Measurements from ENCODE around the gene SLC47A1. TPM values are rescaled to one million over a fixed set of nuclear protein-coding genes. Genes with fewer than 3 reads are reported as not detected.

The SLC47A1 gene
- total and polyA plus RNA-seq, 9 donors: 2.1 to 89.9 (median 10.6) TPM

DNA sequence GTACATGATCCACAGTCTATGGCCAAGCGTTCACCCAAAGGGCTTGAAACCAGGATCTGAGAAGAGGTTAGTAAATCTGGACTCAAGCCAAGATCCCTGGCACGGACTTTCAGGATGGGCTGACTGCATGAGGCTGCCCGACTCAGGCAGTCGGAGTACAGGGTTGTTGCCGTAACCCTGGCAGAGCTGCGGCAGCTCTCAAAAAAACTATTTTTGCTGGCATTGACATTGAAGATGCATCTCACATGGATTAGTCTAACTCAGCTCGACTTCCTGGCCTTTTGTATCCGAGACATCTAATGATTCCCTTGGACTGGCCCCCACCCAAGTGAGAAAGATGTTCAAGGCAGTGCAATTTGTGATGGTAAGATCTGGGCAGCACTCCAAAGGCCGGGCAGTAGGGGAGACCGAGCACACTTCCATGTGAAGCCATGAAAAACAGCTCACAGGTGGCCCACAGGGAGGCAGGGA lies 6.2 kb downstream of the SLC47A1 start:
- TF ChIP-seq, protein P1, sequence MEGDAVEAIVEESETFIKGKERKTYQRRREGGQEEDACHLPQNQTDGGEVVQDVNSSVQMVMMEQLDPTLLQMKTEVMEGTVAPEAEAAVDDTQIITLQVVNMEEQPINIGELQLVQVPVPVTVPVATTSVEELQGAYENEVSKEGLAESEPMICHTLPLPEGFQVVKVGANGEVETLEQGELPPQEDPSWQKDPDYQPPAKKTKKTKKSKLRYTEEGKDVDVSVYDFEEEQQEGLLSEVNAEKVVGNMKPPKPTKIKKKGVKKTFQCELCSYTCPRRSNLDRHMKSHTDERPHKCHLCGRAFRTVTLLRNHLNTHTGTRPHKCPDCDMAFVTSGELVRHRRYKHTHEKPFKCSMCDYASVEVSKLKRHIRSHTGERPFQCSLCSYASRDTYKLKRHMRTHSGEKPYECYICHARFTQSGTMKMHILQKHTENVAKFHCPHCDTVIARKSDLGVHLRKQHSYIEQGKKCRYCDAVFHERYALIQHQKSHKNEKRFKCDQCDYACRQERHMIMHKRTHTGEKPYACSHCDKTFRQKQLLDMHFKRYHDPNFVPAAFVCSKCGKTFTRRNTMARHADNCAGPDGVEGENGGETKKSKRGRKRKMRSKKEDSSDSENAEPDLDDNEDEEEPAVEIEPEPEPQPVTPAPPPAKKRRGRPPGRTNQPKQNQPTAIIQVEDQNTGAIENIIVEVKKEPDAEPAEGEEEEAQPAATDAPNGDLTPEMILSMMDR (IDR thresholded peaks at IDR 0.05): no peak
- no peak for TF ChIP-seq POLR2A (IDR thresholded peaks at IDR 0.05)
- no peak for TF ChIP-seq EP300 (IDR thresholded peaks at IDR 0.05)
- Histone ChIP-seq H3K4me1 (ENCODE audit: insufficient read depth) (no peaks in the 10 kb centered on the region), H3K27me3 (no peaks in the 10 kb centered on the region), H3K4me3 (no peak overlapping the region), H3K9me3 (no peaks in the 10 kb centered on the region), H3K36me3 (no peaks in the 10 kb centered on the region), H3K27ac (no peak overlapping the region)
- WGBS, 3 donors: 76 to 83% (median 78%) methylated on average over 10 of the region's 10 CpGs
- intact Hi-C loops (cut with DNase I): loop anchor here in 1 of 4 donors (10.0 kb wide), 1 partner anchor 115 kb away; no protein-coding TSS in a partner anchor
- DNase-seq: no peak

DNA sequence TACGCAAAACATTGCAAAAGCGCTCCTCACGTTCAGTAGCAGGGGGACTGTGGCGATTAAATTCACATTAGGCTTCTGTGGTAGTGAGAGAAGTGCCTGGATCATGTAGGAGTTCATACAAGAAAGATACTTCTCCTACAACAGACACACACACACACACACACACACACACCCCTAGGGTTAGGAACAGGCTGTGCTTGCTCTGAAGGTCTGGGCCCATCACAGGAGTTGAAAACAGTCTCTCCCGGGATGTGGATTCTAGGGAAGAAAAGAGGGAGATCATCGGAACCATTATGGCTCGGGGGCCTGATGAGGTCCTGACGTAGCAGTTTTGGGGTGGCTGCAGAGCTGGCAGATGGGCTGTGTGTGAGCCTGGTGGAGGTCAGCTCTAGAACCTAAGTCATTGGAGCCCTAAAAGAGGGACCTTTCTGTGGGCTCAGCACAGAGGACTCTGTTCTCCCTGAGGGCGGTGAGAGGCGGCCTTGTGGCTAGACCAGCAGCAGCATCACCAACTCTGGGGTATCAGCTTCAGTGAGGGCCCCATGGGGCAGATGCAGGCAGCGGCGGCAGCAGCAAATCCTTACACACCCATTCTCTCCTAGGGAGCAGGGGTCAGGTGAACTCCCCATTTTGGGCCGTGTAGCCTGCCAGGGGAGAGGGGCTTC lies 7.2 kb downstream of the SLC47A1 start:
- Histone ChIP-seq H3K4me3 (no peak overlapping the region), H3K9me3 (no peaks in the 10 kb centered on the region), H3K27ac (no peak overlapping the region), H3K27me3 (no peaks in the 10 kb centered on the region), H3K36me3 (no peaks in the 10 kb centered on the region), H3K4me1 (ENCODE audit: insufficient read depth) (no peaks in the 10 kb centered on the region)
- 88 to 92% (median 92%) methylated on average over 13 of the region's 13 CpGs for WGBS, 3 donors
- DNase-seq: no peak
- intact Hi-C loops (cut with DNase I): no loop called here
- TF ChIP-seq EP300 (IDR thresholded peaks at IDR 0.05) (no peak), POLR2A (IDR thresholded peaks at IDR 0.05) (no peak)
- TF ChIP-seq, protein P1 (IDR thresholded peaks at IDR 0.05): no peak

DNA sequence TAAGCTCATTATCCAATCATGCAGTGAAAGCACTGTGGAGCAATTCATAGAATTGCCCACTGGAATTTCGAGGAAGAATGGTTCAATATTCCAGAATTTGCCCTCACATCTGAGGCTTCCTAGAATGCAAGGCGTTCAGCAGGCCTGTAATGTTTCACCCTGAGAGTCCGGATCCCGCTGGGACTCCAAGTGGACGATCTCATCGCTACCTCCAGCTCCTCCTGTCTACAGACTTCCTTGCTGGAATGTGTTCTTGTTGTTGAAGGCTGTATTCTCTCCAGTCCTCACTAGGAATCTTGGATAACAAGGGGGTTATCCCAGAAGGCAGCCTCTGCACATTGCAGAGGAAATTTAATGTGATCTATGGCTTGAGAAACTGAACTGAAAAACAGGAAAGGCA lies 7.8 kb downstream of the SLC47A1 start:
- TF ChIP-seq EP300 (IDR thresholded peaks at IDR 0.05) (no peak), POLR2A (IDR thresholded peaks at IDR 0.05) (no peak)
- TF ChIP-seq, protein P1 (IDR thresholded peaks at IDR 0.05): no peak
- Histone ChIP-seq H3K27me3 (no peaks in the 10 kb centered on the region), H3K9me3 (no peaks in the 10 kb centered on the region), H3K27ac (no peak overlapping the region), H3K36me3 (no peaks in the 10 kb centered on the region), H3K4me1 (ENCODE audit: insufficient read depth) (no peaks in the 10 kb centered on the region), H3K4me3 (no peak overlapping the region)
- intact Hi-C loops (cut with DNase I): no loop called here
- DNase-seq: no peak
- WGBS, 3 donors: 74 to 79% (median 77%) methylated on average over 6 of the region's 6 CpGs

DNA sequence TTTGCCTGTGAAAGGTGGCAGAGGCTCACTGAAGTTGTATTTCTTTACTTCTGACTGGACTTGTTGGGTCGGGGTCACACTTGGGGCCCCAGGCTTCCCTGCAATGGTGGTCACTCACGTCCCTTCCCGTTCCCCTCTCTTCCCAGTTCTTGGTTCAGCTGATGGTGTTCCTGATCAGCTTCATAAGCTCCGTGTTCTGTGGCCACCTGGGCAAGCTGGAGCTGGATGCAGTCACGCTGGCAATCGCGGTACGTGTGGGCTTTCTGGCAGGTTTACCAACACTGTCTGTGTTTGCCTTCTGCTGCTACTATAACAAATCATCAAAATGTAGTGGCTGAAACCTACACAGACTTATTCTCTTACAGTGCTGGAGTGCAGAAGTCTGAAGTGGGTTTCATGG lies 8.6 kb downstream of the SLC47A1 start:
- TF ChIP-seq, protein P1 (IDR thresholded peaks at IDR 0.05): no peak
- TF ChIP-seq POLR2A (IDR thresholded peaks at IDR 0.05) (no peak), EP300 (IDR thresholded peaks at IDR 0.05) (no peak)
- WGBS, 3 donors: 91 to 95% (median 92%) methylated on average over 8 of the region's 8 CpGs
- no peaks in the 10 kb centered on the region for H3K36me3 ChIP-seq
- no peak overlapping the region for H3K27ac ChIP-seq
- H3K9me3 ChIP-seq: no peaks in the 10 kb centered on the region
- H3K27me3 ChIP-seq: no peaks in the 10 kb centered on the region
- intact Hi-C loops (cut with DNase I): no loop called here
- H3K4me3 ChIP-seq: no peak overlapping the region
- DNase-seq: no peak
- no peaks in the 10 kb centered on the region for H3K4me1 ChIP-seq (ENCODE audit: insufficient read depth)
